SIG-M5 treated with dmso at 0.1 percent for 504 hours (cell line): Measurements from ENCODE around the gene PARP8.
A peak's percentile ranks its signal among the peaks of the same experiment; 100 is the strongest.

Experiments used
- DNase-seq: peaks from one replicate; lab custom pipeline; 2025; ENCODE audit not compliant: unreplicated experiment; lab: John Stamatoyannopoulos, UW

PARP8 gene

DNA sequence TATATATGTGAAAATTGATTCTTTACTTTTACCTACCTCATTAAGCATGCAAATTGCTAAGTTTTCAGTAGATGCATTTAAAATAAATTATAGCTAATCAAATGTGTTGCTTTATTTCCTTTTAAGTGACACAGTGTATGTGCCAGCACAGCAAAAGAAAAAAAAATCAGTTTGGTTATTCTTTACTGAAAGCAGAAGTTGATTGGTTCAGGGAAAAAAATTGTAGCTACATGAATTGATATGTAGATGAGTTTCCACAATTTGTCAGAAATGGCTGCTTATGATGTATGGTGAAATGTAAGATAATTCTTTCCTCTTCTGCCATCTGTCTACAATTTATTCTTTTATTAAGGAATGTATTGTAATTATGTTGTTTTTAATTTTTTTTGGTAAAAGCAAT lies 57.8 kb downstream of the PARP8 start:
- DNase-seq = no peak

DNA sequence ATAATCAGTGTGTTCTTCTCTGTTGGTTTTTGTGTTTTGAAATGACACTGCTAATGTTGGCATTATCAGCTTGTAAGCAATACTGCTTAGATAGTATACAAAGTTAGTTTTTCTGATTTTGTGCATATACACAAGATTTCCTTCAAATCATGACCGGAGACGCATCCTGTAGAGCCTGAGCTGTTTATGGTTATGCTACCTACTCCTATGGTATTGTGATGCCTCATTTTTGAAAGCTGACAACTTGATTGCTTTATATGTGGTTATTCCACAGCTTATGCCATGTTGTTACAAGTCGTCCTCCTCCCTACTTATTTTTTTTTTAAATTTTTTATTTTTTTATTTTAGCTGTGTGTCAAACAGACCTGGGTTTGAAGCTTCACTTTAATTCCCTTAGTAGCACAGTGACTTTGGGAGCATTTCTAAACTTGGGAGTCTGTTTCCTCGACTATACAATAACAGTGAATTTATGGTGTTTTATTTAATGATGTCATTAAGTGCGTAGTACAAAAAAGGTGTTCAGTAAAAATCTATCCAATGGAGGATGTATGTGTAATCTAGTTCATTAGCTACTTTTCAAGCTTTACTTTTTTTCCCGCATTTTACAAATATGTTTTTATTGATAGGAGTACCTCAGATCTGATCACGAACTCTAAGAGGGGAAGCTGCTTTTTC lies 59.5 kb downstream of the PARP8 start:
- no peak for DNase-seq

GRCh38 chr5:50726475-50727148 lies 60.2 kb downstream of the PARP8 start:
- no peak for DNase-seq

GRCh38 chr5:50727149-50727496 lies 60.7 kb downstream of the PARP8 start:
- DNase-seq = peak; percentile 55

DNA sequence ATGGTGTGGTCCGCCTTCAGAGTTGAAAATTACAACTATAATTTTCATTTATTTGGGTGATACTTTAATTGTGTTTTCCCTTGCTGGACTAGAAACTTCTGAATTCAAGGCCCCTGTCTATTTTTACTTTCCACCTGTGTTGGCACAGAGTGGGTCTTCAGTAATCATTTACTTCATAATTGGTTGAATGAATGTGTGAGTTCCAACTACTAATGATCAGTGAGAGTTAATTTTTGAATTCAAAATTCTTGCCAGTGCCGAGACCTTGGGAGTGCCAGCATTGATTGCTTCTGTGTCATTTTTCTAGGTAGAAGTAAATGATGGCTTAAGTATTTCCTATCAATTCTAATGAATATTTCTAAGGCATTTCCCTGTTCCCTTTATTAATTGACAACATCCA lies 61.4 kb downstream of the PARP8 start:
- DNase-seq = no peak

- DNase-seq = no peak
These were observed 63.9 kb downstream of the PARP8 start for GRCh38 chr5:50730336-50730735.

DNA sequence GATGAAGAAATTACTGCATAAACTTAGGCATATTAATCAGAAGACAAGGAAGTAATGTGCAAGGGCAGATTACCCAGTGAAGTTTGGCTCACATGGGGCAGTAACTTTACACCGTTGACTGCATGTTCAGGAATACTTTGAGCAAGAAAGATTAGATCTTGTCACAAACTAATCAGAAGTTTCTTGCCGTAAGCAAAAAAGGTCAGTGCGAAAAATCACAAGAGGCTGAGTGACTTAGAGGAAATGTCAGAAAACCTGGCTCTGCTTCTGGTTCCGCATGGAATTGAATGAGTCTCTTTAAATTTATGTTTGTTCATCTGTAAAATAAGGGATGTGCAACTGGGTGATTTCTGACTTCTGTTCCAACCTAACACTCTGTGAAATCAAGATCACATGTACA lies 64.4 kb downstream of the PARP8 start:
- no peak for DNase-seq

DNA sequence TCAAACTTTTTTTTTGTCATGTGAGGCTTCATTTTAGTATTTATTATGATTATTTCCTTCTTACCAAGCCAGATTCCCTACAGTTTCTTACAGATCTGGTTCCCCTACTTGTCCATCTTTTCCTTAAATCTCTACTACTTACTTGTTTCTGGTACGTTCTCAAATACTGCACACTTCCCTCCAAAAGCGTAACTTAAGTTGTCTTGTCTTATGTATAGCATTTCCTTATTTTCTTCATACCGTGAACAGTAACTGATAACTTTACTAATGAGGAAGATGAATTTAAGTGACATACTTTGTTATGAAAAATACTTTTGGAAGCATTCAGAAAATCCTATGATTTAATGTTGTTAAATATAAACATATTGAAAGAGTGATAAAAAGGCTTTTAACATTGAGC lies 67.3 kb downstream of the PARP8 start:
- no peak for DNase-seq

DNA sequence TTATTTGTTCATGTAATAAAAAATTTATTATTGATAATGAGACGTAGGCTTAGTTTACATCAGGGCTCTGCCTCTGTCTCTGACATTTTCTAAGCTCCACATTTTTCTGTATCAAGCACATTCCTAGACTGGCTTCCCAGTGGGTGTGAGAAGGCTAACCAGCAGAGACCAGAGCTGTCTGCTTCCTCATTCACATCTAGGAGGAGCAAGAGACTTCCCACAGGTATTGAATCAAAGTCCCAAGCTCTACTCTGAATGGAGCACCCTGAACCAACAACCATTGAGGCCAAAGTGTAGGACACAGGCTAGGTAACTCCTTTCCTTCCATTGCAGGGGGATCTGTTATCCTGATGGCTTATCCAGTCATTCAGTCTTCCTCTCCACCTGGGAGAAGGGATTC lies 72.4 kb downstream of the PARP8 start:
- DNase-seq = no peak

GRCh38 chr5:50740832-50741231 lies 74.4 kb downstream of the PARP8 start:
- DNase-seq = no peak

GRCh38 chr5:50744776-50745175 lies 78.3 kb downstream of the PARP8 start:
- DNase-seq = no peak

- no peak for DNase-seq
These were observed 78.9 kb downstream of the PARP8 start for GRCh38 chr5:50745221-50745910.

GRCh38 chr5:50749181-50749580 lies 82.7 kb downstream of the PARP8 start:
- DNase-seq = no peak

GRCh38 chr5:50749873-50750272 lies 83.4 kb downstream of the PARP8 start:
- no peak for DNase-seq

DNA sequence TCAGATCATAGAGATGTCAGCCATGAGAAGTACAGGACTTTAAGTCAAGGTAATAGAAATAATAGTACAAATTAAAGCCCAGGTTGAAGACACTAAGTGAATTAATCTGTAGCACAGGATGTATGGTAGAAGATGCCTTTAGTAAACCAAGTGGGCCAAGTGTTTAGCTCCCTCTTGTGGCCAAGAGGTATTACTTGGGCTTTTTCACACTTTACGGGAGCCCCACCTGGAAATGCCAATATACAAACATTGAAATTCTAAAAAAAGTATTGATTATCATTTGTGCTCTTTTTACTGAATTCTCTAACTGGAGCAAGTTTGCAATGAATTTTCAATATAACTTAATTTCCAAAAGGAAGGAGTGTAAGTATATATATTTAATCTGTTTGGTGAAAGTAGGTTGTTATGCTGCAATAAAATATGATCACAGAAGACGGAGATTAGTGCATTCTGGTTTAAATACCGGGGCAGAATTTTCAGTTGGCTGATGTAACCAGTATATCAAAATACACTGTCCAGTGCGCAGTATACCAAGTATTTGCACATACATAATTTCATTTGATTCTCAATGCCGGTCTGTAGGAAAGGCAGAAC lies 84.7 kb downstream of the PARP8 start:
- peak; percentile 76 for DNase-seq

GRCh38 chr5:50752800-50753199 lies 86.4 kb downstream of the PARP8 start:
- DNase-seq = no peak

DNA sequence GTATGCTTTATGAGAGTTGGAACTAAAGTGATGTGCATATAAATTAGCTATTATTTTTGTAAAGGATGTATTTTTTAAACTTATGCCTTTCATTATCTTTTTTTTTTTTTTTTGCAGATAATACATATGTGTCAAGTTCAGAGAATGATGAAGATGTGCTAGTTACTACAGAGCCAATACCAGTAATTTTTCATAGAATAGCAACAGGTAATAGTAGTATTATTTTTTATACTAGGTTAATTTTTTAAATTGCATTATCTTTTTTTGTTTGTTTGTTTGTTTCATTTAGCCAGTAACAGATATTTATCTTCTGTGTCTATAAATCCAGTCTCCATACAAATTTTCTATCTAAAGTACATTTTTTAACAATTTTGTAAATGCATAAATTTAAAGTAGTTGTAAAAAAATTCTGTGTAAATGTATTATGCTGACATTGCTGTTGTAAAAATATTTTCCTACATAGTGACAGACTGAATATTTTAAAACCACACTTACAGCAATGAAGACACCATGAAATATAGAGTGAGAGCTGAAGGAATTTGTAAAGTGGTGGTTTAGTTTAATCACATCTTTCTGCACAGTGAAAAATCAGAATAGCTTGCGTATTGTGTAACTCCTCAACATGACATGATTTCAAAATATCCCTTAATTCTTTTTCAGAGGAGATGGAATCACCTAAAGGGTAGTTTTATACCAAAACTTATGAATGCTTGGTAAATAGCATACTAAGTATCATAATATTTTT lies 93.3 kb downstream of the PARP8 start:
- DNase-seq = no peak

GRCh38 chr5:50763351-50763750 lies 96.9 kb downstream of the PARP8 start:
- DNase-seq = no peak

GRCh38 chr5:50763846-50764245 lies 97.4 kb downstream of the PARP8 start:
- no peak for DNase-seq

DNA sequence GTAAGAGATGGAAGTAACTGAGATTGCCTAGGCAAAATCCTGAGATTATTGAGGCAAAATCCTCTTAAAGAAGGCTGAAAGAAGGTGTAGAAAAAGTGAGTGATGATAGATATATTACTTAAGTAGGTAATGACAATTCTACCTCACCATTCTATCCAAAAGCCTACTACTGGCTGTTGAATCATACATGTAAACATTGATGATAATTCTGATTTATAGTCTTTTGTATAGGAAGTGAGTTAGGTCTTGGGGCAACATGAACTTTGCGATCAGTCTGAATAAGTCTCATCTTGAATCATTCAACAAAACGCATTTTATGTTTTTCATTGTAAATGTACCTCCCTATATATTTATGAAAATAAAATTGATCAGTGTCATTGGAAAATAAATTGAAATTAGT lies 99.6 kb downstream of the PARP8 start:
- DNase-seq = no peak

- no peak for DNase-seq
These were observed 100.0 kb downstream of the PARP8 start for GRCh38 chr5:50766462-50766861.
